Naive thymus-derived CD4-positive, alpha-beta T cell (primary cell): ENCODE data around the gene MEPCE. TPM values are rescaled to one million over a fixed set of nuclear protein-coding genes. Genes with fewer than 3 reads are reported as not detected.
A peak's percentile ranks its signal among the peaks of the same experiment; 100 is the strongest.
"Not testable (repeated sequence)": the region's sequence is repeated elsewhere in the genome, so short reads cannot be mapped to it uniquely, and the experiment has no call there.

Experiments
- ATAC-seq: fragments of 150-1000 bp; cut with Tn5 transposase; 2 replicates; pipeline ENCODE4 v1.10.0; 2021; ENCODE audit warnings: mild to moderate bottlenecking, moderate library complexity
- CTCF ChIA-PET: fragments of 350-600 bp; sonication (Branson Sonifier 250); formaldehyde crosslinking; loops from one replicate; lab custom pipeline; 2021; ENCODE audit warnings: antibody characterized with exemption; lab: Charles Lee
- POLR2A ChIA-PET: fragments of 350-600 bp; sonication (Branson Sonifier 250); formaldehyde crosslinking; loops from one replicate; lab custom pipeline; 2021; ENCODE audit warnings: antibody characterized with exemption, inconsistent platforms; lab: Charles Lee
- DNase-seq, 9 donors: peaks; one replicate each; pipeline versions ENCODE4 v3.0.0 to v3.0.0-alpha.2; 2020 to 2022; ENCODE audit warnings: mixed read lengths in 1 of 9
- H3K27ac ChIP-seq: one replicate; pipeline ENCODE4 v1.7.0; 2013; ENCODE audit warnings: mild to moderate bottlenecking, low read depth, low read length, moderate library complexity
- H3K27me3 ChIP-seq, 2 donors: one replicate each; pipeline ENCODE4 v1.7.0; 2013; ENCODE audit warnings: low read length in 2 of 2, mild to moderate bottlenecking in 2 of 2, moderate library complexity in 2 of 2; ENCODE audit not compliant: control insufficient read depth in 2 of 2, insufficient read depth in 2 of 2
- H3K36me3 ChIP-seq, 3 experiments: 1 replicate in 2 of 3; 2 replicates in 1 of 3; pipeline ENCODE4 v1.7.0; 2013; ENCODE audit warnings: low read length in 3 of 3, mild to moderate bottlenecking in 3 of 3, moderate library complexity in 1 of 3; ENCODE audit not compliant: insufficient read depth in 3 of 3, control insufficient read depth in 2 of 3
- H3K4me1 ChIP-seq, 2 donors: one replicate each; pipeline ENCODE4 v1.7.0; 2013; ENCODE audit warnings: low read length in 2 of 2, mild to moderate bottlenecking in 2 of 2, moderate library complexity in 1 of 2; ENCODE audit not compliant: control insufficient read depth in 2 of 2, insufficient read depth in 2 of 2
- H3K4me3 ChIP-seq: 2 replicates; pipeline ENCODE4 v1.7.0; 2013; ENCODE audit warnings: mild to moderate bottlenecking, low read length
- H3K9me3 ChIP-seq, 3 experiments: 1 replicate in 2 of 3; 2 replicates in 1 of 3; pipeline ENCODE4 v1.7.0; 2013; ENCODE audit warnings: low read length in 3 of 3; ENCODE audit not compliant: control insufficient read depth in 2 of 3
- H3K27ac Mint-ChIP-seq, 9 donors: one replicate each; pipeline ENCODE4 v1.8.0; 2020 to 2022; ENCODE audit warnings: mixed read lengths in 9 of 9, mild to moderate bottlenecking in 8 of 9, moderate library complexity in 5 of 9, inconsistent platforms in 2 of 9
- H3K27me3 Mint-ChIP-seq, 5 donors: one replicate each; pipeline ENCODE4 v1.8.0; 2021 to 2022; ENCODE audit warnings: mixed read lengths in 5 of 5, mild to moderate bottlenecking in 1 of 5
- H3K36me3 Mint-ChIP-seq, 5 donors: one replicate each; pipeline ENCODE4 v1.8.0; 2020 to 2022; ENCODE audit warnings: mixed read lengths in 5 of 5, mild to moderate bottlenecking in 3 of 5, inconsistent platforms in 1 of 5
- H3K4me1 Mint-ChIP-seq, 7 donors: one replicate each; pipeline ENCODE4 v1.8.0; 2020 to 2022; ENCODE audit warnings: mixed read lengths in 7 of 7, mild to moderate bottlenecking in 3 of 7, inconsistent platforms in 1 of 7
- H3K4me3 Mint-ChIP-seq, 10 donors: one replicate each; pipeline ENCODE4 v1.8.0; 2020 to 2022; ENCODE audit warnings: mild to moderate bottlenecking in 10 of 10, mixed read lengths in 10 of 10, moderate library complexity in 6 of 10, inconsistent platforms in 2 of 10
- H3K9me3 Mint-ChIP-seq, 11 donors: one replicate each; pipeline ENCODE4 v1.8.0; 2020 to 2022; ENCODE audit warnings: mixed read lengths in 11 of 11, mild to moderate bottlenecking in 4 of 11, inconsistent platforms in 1 of 11, moderate library complexity in 1 of 11
- intact Hi-C, 2 donors: fragments of 100-400 bp; cut with micrococcal nuclease; formaldehyde crosslinking; loops; one replicate each; pipeline ENCODE4 v1.15.1; 2023
- polyA plus RNA-seq, 2 donors: library from polyadenylated mRNA; unstranded; fragments of 300-500 nt; fragmentation: Illumina TruSeq; gene quantifications; one replicate each; pipeline ENCODE4 v1.2.3, GENCODE V29; 2021
- total RNA-seq, 6 experiments: library from RNA in 5 of 6; stranded (reverse) in 5 of 6; gene quantifications; 1 replicate in 5 of 6; 2 replicates in 1 of 6; pipeline ENCODE4 v1.2.3 and lab custom pipeline; 2021 to 2026

The MEPCE gene
- total and polyA plus RNA-seq, 7 experiments from 2014 or later = 12.2 to 68.2 (median 60.6) TPM

GRCh38 chr7:100449190-100449795 lies 19.7 kb downstream of the MEPCE start:
- Histone ChIP-seq H3K36me3 (no peaks in the 10 kb centered on the region), H3K9me3 (no peaks in the 10 kb centered on the region), H3K27me3 (no peaks in the 10 kb centered on the region), H3K4me1 (peaks cover 0 to 12% of the 10 kb centered on the region in 2 donors), H3K4me3 (no peak overlapping the region), H3K27ac (no peak overlapping the region)
- Mint-ChIP-seq H3K4me3 (peak overlapping the region in 4 of 10 donors; percentile 13 to 39 (median 26)), H3K4me1 (peaks cover 0 to 24% (median 14%) of the 10 kb centered on the region in 7 donors), H3K9me3 (no peaks in the 10 kb centered on the region), H3K27me3 (no peaks in the 10 kb centered on the region), H3K27ac (peak overlapping the region in 2 of 9 donors; percentile 53 to 64), H3K36me3 (no peaks in the 10 kb centered on the region)
- DNase-seq = no peak
- ChIA-PET CTCF (interaction anchor here (1.0 kb wide), 1 partner anchor 320 kb away, joined by 3 read pairs; no protein-coding TSS in a partner anchor), POLR2A (interaction anchor here (0.6 to 7.8 kb wide), 4 partner anchors 13 to 974 kb away, joined by 4 to 71 read pairs (median 12); partner anchors contain the start of genes MEPCE, POP7, PPP1R35 and ZCWPW1)
- ATAC-seq = no peak
- intact Hi-C loops = no loop called here

- peaks cover 0 to 8% of the 10 kb centered on the region in 2 donors for H3K4me1 ChIP-seq
- peaks cover 0 to 6% (median 0%) of the 10 kb centered on the region in 3 experiments for H3K36me3 ChIP-seq
- no peaks in the 10 kb centered on the region for H3K27me3 Mint-ChIP-seq
- H3K27ac Mint-ChIP-seq = peak overlapping the region in 1 of 9 donors; percentile 6
- ATAC-seq (no peak), DNase-seq (no peak)
- no peak overlapping the region for H3K4me3 ChIP-seq
- H3K9me3 Mint-ChIP-seq = no peaks in the 10 kb centered on the region
- no peak overlapping the region for H3K27ac ChIP-seq
- CTCF ChIA-PET = no interaction called here
- H3K9me3 ChIP-seq = no peaks in the 10 kb centered on the region
- H3K27me3 ChIP-seq = no peaks in the 10 kb centered on the region
- peaks cover 7 to 28% (median 15%) of the 10 kb centered on the region in 7 donors for H3K4me1 Mint-ChIP-seq
- H3K36me3 Mint-ChIP-seq = no peaks in the 10 kb centered on the region
- H3K4me3 Mint-ChIP-seq = peak overlapping the region in 1 of 10 donors; percentile 18
- intact Hi-C loops = no loop called here
- POLR2A ChIA-PET = interaction anchor here (0.8 to 7.8 kb wide), 4 partner anchors 11 to 23 kb away, joined by 4 to 71 read pairs (median 24); partner anchors contain the start of genes MEPCE, PPP1R35 and ZCWPW1
Measured at GRCh38 chr7:100452513-100452912, 22.9 kb downstream of the MEPCE start.

- ChIA-PET CTCF (interaction anchor here (0.6 to 2.2 kb wide), 5 partner anchors 15 to 339 kb away, joined by 3 to 9 read pairs (median 5); no protein-coding TSS in a partner anchor), POLR2A (interaction anchor here (1.1 to 7.8 kb wide), 5 partner anchors 9 to 115 kb away, joined by 4 to 71 read pairs (median 5); partner anchors contain the start of genes MEPCE, PPP1R35 and ZCWPW1)
- DNase-seq, intact Hi-C loops, H3K27me3 ChIP-seq, H3K36me3 Mint-ChIP-seq, H3K4me1 ChIP-seq, H3K9me3 ChIP-seq, H3K4me3 ChIP-seq, H3K27me3 Mint-ChIP-seq, H3K27ac ChIP-seq, H3K36me3 ChIP-seq, H3K9me3 Mint-ChIP-seq, ATAC-seq: not testable (repeated sequence)
- Mint-ChIP-seq H3K4me1 (peaks cover 7 to 28% (median 15%) of the 10 kb centered on the region in 7 donors), H3K4me3 (peak overlapping the region in 4 of 10 donors; percentile 6 to 67 (median 54)), H3K27ac (peak overlapping the region in 1 of 9 donors; percentile 86)
Measured at GRCh38 chr7:100453854-100454253, 24.2 kb downstream of the MEPCE start.

GRCh38 chr7:100455206-100455605 lies 25.6 kb downstream of the MEPCE start:
- peak overlapping the region in 8 of 9 donors; percentile 80 to 89 (median 84) for H3K27ac Mint-ChIP-seq
- H3K4me3 ChIP-seq = no peak overlapping the region

GRCh38 chr7:100456562-100456961 lies 26.9 kb downstream of the MEPCE start:
- peaks cover 0 to 8% of the 10 kb centered on the region in 2 donors for H3K4me1 ChIP-seq
- Mint-ChIP-seq H3K4me3 (no peak overlapping the region), H3K27me3 (no peaks in the 10 kb centered on the region), H3K36me3 (peaks cover 0 to 15% (median 6%) of the 10 kb centered on the region in 5 donors), H3K9me3 (no peaks in the 10 kb centered on the region), H3K27ac (peak overlapping the region in 2 of 9 donors; percentile 43 to 67), H3K4me1 (peaks cover 7 to 20% (median 13%) of the 10 kb centered on the region in 7 donors)
- ChIA-PET POLR2A (interaction anchor here (0.8 to 7.8 kb wide), 5 partner anchors 10 to 130 kb away, joined by 4 to 71 read pairs (median 6); partner anchors contain the start of genes FBXO24, MEPCE, PPP1R35 and ZCWPW1), CTCF (no interaction called here)
- peaks cover 0 to 22% (median 0%) of the 10 kb centered on the region in 3 experiments for H3K36me3 ChIP-seq
- intact Hi-C loops = no loop called here
- no peak overlapping the region for H3K27ac ChIP-seq
- H3K9me3 ChIP-seq = no peaks in the 10 kb centered on the region
- no peak overlapping the region for H3K4me3 ChIP-seq
- H3K27me3 ChIP-seq = no peaks in the 10 kb centered on the region
- ATAC-seq (no peak), DNase-seq (no peak)

More at GRCh38 chr7:100455206-100455605, 25.6 kb downstream of the MEPCE start:
- intact Hi-C loops = no loop called here
- ATAC-seq (no peak), DNase-seq (no peak)
- peaks cover 0 to 8% of the 10 kb centered on the region in 2 donors for H3K4me1 ChIP-seq
- Mint-ChIP-seq H3K27me3 (no peaks in the 10 kb centered on the region), H3K4me1 (peaks cover 7 to 28% (median 15%) of the 10 kb centered on the region in 7 donors), H3K36me3 (peaks cover 0 to 11% (median 6%) of the 10 kb centered on the region in 5 donors), H3K4me3 (peak overlapping the region in 4 of 10 donors; percentile 54 to 70 (median 66)), H3K9me3 (no peaks in the 10 kb centered on the region)
- H3K36me3 ChIP-seq = peaks cover 0 to 10% (median 0%) of the 10 kb centered on the region in 3 experiments
- POLR2A ChIA-PET = interaction anchor here (1.0 to 7.8 kb wide), 6 partner anchors 9 to 131 kb away, joined by 3 to 71 read pairs (median 6); partner anchors contain the start of genes FBXO24, MEPCE, PPP1R35 and ZCWPW1
- no peaks in the 10 kb centered on the region for H3K9me3 ChIP-seq
- CTCF ChIA-PET = interaction anchor here (0.6 to 2.2 kb wide), 3 partner anchors 21 to 104 kb away, joined by 3 to 9 read pairs (median 7); no protein-coding TSS in a partner anchor
- H3K27ac ChIP-seq = no peak overlapping the region
- H3K27me3 ChIP-seq = no peaks in the 10 kb centered on the region

- Mint-ChIP-seq H3K36me3 (peaks cover 0 to 15% (median 6%) of the 10 kb centered on the region in 5 donors), H3K9me3 (no peaks in the 10 kb centered on the region), H3K27me3 (no peaks in the 10 kb centered on the region), H3K27ac (peak overlapping the region in 3 of 9 donors; percentile 43 to 67 (median 53)), H3K4me3 (no peak overlapping the region), H3K4me1 (peaks cover 7 to 20% (median 13%) of the 10 kb centered on the region in 7 donors)
- Histone ChIP-seq H3K27me3 (no peaks in the 10 kb centered on the region), H3K4me3 (no peak overlapping the region), H3K9me3 (no peaks in the 10 kb centered on the region), H3K36me3 (peaks cover 0 to 22% (median 0%) of the 10 kb centered on the region in 3 experiments), H3K27ac (no peak overlapping the region), H3K4me1 (peaks cover 0 to 8% of the 10 kb centered on the region in 2 donors)
- intact Hi-C loops = no loop called here
- DNase-seq (no peak), ATAC-seq (no peak)
- ChIA-PET CTCF (no interaction called here), POLR2A (interaction anchor here (0.6 to 4.8 kb wide), 3 partner anchors 10 to 28 kb away, joined by 4 to 30 read pairs (median 4); partner anchors contain the start of genes MEPCE and ZCWPW1)
Measured at GRCh38 chr7:100457033-100457432, 27.4 kb downstream of the MEPCE start.
